GM12878 (cell line): ENCODE measurements around the gene PIP.
"Not testable (repeated sequence)": the region's sequence is repeated elsewhere in the genome, so short reads cannot be mapped to it uniquely, and the experiment has no call there.

Experiments used
- ASH2L ChIP-seq: fragments of 300-600, 200-600 bp; sonication (generic); IDR thresholded peaks from 2 replicates; pipeline ENCODE4 v1.6.1; 2017; ENCODE audit warnings: low read depth, mild to moderate bottlenecking, borderline replicate concordance
- CTCF ChIP-seq, 3 experiments: IDR thresholded peaks in 2 of 3; conservative IDR thresholded peaks in 1 of 3; 2 replicates each; pipeline ENCODE4 v1.5.1; 2011; ENCODE audit warnings: low read depth in 3 of 3, low read length in 3 of 3, mild to moderate bottlenecking in 3 of 3, control low read depth in 2 of 3, moderate library complexity in 2 of 3, inconsistent platforms in 1 of 3, mixed read lengths in 1 of 3; ENCODE audit not compliant: control insufficient read depth in 2 of 3, insufficient read depth in 1 of 3; ENCODE audit errors: extremely low read depth in 1 of 3
- EP300 ChIP-seq, 2 experiments: fragments of 150-350 bp in 1 of 2; IDR thresholded peaks; 2 replicates each; pipeline ENCODE4 v1.6.1; 2011 to 2012; ENCODE audit warnings: low read depth in 2 of 2, low read length in 2 of 2, borderline replicate concordance in 1 of 2, improper control_type of control experiment in 1 of 2, inconsistent platforms in 1 of 2; ENCODE audit not compliant: control insufficient read depth in 1 of 2
- FOXM1 ChIP-seq: IDR thresholded peaks from 2 replicates; pipeline ENCODE4 v1.6.1; 2012; ENCODE audit warnings: low read depth, mild to moderate bottlenecking, inconsistent platforms, low read length, moderate library complexity
- LARP7 ChIP-seq: fragments of 450-650 bp; IDR thresholded peaks from 2 replicates; pipeline ENCODE4 v1.6.1; 2017; ENCODE audit warnings: mild to moderate bottlenecking
- POLR2A ChIP-seq: IDR thresholded peaks from 2 replicates; pipeline ENCODE4 v1.6.1; 2011; ENCODE audit warnings: low read depth, mild to moderate bottlenecking, low read length
- SRF ChIP-seq, 2 experiments: IDR thresholded peaks; 2 replicates each; pipeline ENCODE4 v1.6.1; 2011; ENCODE audit warnings: low read depth in 2 of 2, low read length in 2 of 2, mild to moderate bottlenecking in 1 of 2, moderate library complexity in 1 of 2
- USF2 ChIP-seq: IDR thresholded peaks from 2 replicates; pipeline ENCODE4 v1.6.1; 2011; ENCODE audit warnings: low read depth, low read length, improper control_type of control experiment, borderline replicate concordance
- ZBTB33 ChIP-seq: fragments of 450-650 bp; IDR thresholded peaks from 2 replicates; pipeline ENCODE4 v1.6.1; 2017; ENCODE audit warnings: mild to moderate bottlenecking

- TF ChIP-seq ZBTB33; EP300 (IDR thresholded peaks at IDR 0.05; ENCODE audit: borderline replicate concordance in 1 of 2, control insufficient read depth in 1 of 2, low read depth in 2 of 2, low read length in 2 of 2); POLR2A; CTCF (IDR thresholded peaks at IDR 0.05 in 2 of 3, conservative IDR thresholded peaks at IDR 0.05 in 1 of 3; ENCODE audit: control insufficient read depth in 2 of 3, extremely low read depth in 1 of 3, insufficient read depth in 1 of 3, low read depth in 3 of 3, low read length in 3 of 3); LARP7; USF2; ASH2L; FOXM1; SRF (IDR thresholded peaks at IDR 0.05; ENCODE audit: low read depth in 2 of 2, low read length in 2 of 2): not testable (repeated sequence)
Measured at GRCh38 chr7:143150696-143151095, 18.8 kb downstream of the PIP start.
